K562 (cell line): Measurements from ENCODE around the gene OVCA2. TPM values are rescaled to one million over a fixed set of nuclear protein-coding genes. Genes with fewer than 3 reads are reported as not detected.

ENCODE experiments used
- FOSL1 ChIP-seq: fragments of 200-800 bp; sonication (Bioruptor generic); conservative IDR thresholded peaks from 2 replicates; pipeline ENCODE4 v1.6.1; 2016; ENCODE audit warnings: missing genetic modification characterization, missing compliant biosample characterization
- NEUROD1 ChIP-seq: fragments of 150-350 bp; IDR thresholded peaks from 2 replicates; pipeline ENCODE4 v1.6.1; 2014; ENCODE audit warnings: borderline replicate concordance, low read length, low read depth; ENCODE audit not compliant: partially characterized antibody
- SMAD2 ChIP-seq: fragments of 150-350 bp; IDR thresholded peaks from 2 replicates; pipeline ENCODE4 v1.6.1; 2014; ENCODE audit warnings: low read depth, mild to moderate bottlenecking, low read length
- ZNF134 ChIP-seq: fragments of 250-450 bp; sonication (Bioruptor Pico); conservative IDR thresholded peaks from 2 replicates; pipeline ENCODE4 v1.4.0; 2020
- ZNF23 ChIP-seq: fragments of 250-450 bp; sonication (Bioruptor Pico); IDR thresholded peaks from 2 replicates; pipeline ENCODE4 v1.4.0; 2020; ENCODE audit warnings: mild to moderate bottlenecking
- ZNF347 ChIP-seq: fragments of 450-650 bp; formaldehyde crosslinking; IDR thresholded peaks from 2 replicates; pipeline ENCODE4 v1.4.0; 2020; ENCODE audit warnings: low read depth, mild to moderate bottlenecking, moderate library complexity
- polyA plus RNA-seq, 8 experiments: library from polyadenylated mRNA; depleted of rRNA in 4 of 8; stranded (reverse) in 5 of 8; unstranded in 3 of 8; fragments of >200 nt; fragmentation: Nextera tagmentation in 2 of 8; fragmentation: Illumina TruSeq in 1 of 8; extraction: Ambion mirVana in 2 of 8; extraction: Trizol in 1 of 8; gene quantifications; 2 replicates each; pipeline versions ENCODE4 v1.2.1 to v1.2.3, GENCODE V29; 2011 to 2014; ENCODE audit warnings: inconsistent platforms in 1 of 8, missing spikeins in 1 of 8
- total RNA-seq, 7 experiments: library from RNA; depleted of rRNA in 6 of 7; stranded (reverse); fragments of >200 nt in 6 of 7; fragmentation: Illumina TruSeq in 2 of 7; extraction: Trizol in 2 of 7; gene quantifications; 2 replicates each; pipeline versions ENCODE4 v1.2.1 to v1.2.3, GENCODE V29; 2011 to 2021; ENCODE audit warnings: low replicate concordance in 1 of 7
- TF ChIP-seq, protein P1 (sequence below), 2 experiments: fragments of 450-650 bp; formaldehyde crosslinking in 1 of 2; IDR thresholded peaks; 2 replicates each; pipeline versions ENCODE4 v1.4.0 to v1.6.1; 2014 to 2020; ENCODE audit warnings: mild to moderate bottlenecking in 2 of 2, borderline replicate concordance in 1 of 2, low read depth in 1 of 2
- TF ChIP-seq, protein P2 (sequence below), 2 experiments: fragments of 450-650 bp in 1 of 2; sonication (generic) in 1 of 2; formaldehyde crosslinking in 1 of 2; IDR thresholded peaks; 2 replicates each; pipeline versions ENCODE4 v1.7.1 to v1.9.0; 2016 to 2022; ENCODE audit warnings: inconsistent platforms in 1 of 2, mild to moderate bottlenecking in 1 of 2, missing genetic modification reagents in 1 of 2

OVCA2 gene
- total and polyA plus RNA-seq, 9 of the 15 experiments (the other 6 are each of a cell fraction or from before 2014, with no cell fraction given): 3.0 to 23.7 (median 14.1) TPM

DNA sequence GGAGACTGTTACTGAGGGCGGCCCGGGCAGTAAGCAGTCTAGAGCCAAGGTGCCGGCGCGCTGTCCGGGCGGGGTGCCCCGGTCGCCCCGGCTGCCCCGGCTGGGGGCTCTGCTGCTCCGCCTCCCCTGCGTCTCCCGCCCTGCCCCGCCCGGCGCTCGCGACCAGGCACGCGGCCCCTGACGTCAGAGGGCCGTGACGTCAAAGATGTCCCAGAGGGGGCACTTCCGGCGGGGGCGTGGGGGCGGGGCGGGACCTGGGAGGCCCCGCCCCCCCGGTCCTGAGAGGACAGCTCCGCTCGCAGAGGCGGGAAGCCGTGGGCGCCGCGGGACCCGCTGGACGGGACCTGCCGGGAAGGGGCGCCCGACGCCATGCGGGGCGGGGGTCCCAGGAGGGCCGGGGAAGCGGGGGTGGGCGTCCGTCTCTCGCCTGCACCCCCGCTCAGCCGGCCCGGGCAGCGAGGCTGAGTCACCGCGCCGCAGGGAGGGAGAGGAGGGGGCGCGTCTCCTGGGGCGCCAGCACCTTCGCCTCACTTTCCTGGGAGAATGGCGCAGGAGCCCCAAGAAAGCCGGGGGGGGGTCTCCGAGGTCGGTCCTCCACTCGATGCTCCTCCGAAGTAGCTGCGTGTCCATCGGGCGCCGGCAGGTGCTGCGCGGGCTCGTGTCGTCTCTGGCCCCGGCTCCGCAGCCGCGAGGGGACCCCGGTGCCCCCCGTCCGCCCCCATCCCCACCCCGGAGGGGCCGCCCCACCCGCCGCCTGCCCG, 8.7 kb downstream of the OVCA2 start (continued):
- TF ChIP-seq, protein P1, sequence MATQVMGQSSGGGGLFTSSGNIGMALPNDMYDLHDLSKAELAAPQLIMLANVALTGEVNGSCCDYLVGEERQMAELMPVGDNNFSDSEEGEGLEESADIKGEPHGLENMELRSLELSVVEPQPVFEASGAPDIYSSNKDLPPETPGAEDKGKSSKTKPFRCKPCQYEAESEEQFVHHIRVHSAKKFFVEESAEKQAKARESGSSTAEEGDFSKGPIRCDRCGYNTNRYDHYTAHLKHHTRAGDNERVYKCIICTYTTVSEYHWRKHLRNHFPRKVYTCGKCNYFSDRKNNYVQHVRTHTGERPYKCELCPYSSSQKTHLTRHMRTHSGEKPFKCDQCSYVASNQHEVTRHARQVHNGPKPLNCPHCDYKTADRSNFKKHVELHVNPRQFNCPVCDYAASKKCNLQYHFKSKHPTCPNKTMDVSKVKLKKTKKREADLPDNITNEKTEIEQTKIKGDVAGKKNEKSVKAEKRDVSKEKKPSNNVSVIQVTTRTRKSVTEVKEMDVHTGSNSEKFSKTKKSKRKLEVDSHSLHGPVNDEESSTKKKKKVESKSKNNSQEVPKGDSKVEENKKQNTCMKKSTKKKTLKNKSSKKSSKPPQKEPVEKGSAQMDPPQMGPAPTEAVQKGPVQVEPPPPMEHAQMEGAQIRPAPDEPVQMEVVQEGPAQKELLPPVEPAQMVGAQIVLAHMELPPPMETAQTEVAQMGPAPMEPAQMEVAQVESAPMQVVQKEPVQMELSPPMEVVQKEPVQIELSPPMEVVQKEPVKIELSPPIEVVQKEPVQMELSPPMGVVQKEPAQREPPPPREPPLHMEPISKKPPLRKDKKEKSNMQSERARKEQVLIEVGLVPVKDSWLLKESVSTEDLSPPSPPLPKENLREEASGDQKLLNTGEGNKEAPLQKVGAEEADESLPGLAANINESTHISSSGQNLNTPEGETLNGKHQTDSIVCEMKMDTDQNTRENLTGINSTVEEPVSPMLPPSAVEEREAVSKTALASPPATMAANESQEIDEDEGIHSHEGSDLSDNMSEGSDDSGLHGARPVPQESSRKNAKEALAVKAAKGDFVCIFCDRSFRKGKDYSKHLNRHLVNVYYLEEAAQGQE (IDR thresholded peaks at IDR 0.05; ENCODE audit: borderline replicate concordance): peak; percentile 70
- TF ChIP-seq, protein P1 (CRISPR knock-in tag; IDR thresholded peaks at IDR 0.05; ENCODE audit: low read depth): no peak; the same call in 1 of the 2 replicates
- TF ChIP-seq NEUROD1 (no peak), FOSL1 (tag) (peak; percentile 43), SMAD2 (no peak), ZNF134 (CRISPR knock-in tag) (no peak), ZNF23 (CRISPR knock-in tag) (no peak), ZNF347 (no peak)
- TF ChIP-seq, protein P2, sequence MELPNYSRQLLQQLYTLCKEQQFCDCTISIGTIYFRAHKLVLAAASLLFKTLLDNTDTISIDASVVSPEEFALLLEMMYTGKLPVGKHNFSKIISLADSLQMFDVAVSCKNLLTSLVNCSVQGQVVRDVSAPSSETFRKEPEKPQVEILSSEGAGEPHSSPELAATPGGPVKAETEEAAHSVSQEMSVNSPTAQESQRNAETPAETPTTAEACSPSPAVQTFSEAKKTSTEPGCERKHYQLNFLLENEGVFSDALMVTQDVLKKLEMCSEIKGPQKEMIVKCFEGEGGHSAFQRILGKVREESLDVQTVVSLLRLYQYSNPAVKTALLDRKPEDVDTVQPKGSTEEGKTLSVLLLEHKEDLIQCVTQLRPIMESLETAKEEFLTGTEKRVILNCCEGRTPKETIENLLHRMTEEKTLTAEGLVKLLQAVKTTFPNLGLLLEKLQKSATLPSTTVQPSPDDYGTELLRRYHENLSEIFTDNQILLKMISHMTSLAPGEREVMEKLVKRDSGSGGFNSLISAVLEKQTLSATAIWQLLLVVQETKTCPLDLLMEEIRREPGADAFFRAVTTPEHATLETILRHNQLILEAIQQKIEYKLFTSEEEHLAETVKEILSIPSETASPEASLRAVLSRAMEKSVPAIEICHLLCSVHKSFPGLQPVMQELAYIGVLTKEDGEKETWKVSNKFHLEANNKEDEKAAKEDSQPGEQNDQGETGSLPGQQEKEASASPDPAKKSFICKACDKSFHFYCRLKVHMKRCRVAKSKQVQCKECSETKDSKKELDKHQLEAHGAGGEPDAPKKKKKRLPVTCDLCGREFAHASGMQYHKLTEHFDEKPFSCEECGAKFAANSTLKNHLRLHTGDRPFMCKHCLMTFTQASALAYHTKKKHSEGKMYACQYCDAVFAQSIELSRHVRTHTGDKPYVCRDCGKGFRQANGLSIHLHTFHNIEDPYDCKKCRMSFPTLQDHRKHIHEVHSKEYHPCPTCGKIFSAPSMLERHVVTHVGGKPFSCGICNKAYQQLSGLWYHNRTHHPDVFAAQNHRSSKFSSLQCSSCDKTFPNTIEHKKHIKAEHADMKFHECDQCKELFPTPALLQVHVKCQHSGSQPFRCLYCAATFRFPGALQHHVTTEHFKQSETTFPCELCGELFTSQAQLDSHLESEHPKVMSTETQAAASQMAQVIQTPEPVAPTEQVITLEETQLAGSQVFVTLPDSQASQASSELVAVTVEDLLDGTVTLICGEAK (IDR thresholded peaks at IDR 0.05): 0 out of 2 replicates have a peak, but pooled peaks have one; percentile 35
- TF ChIP-seq, protein P2 (CRISPR knock-in tag; IDR thresholded peaks at IDR 0.05): no peak
